OCI-LY1 (cell line): ENCODE data around the gene SGO2.

Source experiments
- CTCF ChIP-seq: fragments of 200-600 bp; sonication (generic), shearing (Covaris generic); IDR thresholded peaks from 2 replicates; pipeline ENCODE4 v1.5.1; 2017; ENCODE audit warnings: mild to moderate bottlenecking, antibody characterized with exemption, low read length, moderate library complexity, mixed read lengths
- EZH2 ChIP-seq: fragments of 200-600 bp; sonication (generic), shearing (Covaris generic); IDR thresholded peaks from 2 replicates; pipeline ENCODE4 v1.8.0; 2017; ENCODE audit warnings: borderline replicate concordance, mixed run types, mild to moderate bottlenecking, antibody characterized with exemption, low read length, moderate library complexity, mixed read lengths

- TF ChIP-seq CTCF (no peak), EZH2 (no peak)
Observed at GRCh38 chr2:200618054-200618419, 92.0 kb downstream of the SGO2 start.
